ENCODE data around the gene ZNF106.

The ZNF106 gene

DNA sequence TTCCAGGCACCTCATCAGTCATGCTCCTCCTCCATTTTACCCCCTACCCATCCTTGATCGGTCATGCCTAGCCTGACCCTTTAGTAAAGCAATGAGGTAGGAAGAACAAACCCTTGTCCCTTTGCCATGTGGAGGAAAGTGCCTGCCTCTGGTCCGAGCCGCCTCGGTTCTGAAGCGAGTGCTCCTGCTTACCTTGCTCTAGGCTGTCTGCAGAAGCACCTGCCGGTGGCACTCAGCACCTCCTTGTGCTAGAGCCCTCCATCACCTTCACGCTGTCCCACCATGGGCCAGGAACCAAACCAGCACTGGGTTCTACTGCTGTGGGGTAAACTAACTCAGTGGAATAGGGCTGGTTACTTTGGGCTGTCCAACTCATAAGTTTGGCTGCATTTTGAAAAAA lies 79.1 kb downstream of the ZNF106 start:
- no peak overlapping the region for H3K4me3 ChIP-seq (ENCODE audit: low read depth, low read length)
- H3K36me3 ChIP-seq (replicated peaks), result peaks cover 21% of the 10 kb centered on the region
- no peak for DNase-seq
- no peaks in the 10 kb centered on the region for H3K27me3 ChIP-seq (replicated peaks)
- H3K27ac ChIP-seq, result no peak overlapping the region
- TF ChIP-seq, protein P1, sequence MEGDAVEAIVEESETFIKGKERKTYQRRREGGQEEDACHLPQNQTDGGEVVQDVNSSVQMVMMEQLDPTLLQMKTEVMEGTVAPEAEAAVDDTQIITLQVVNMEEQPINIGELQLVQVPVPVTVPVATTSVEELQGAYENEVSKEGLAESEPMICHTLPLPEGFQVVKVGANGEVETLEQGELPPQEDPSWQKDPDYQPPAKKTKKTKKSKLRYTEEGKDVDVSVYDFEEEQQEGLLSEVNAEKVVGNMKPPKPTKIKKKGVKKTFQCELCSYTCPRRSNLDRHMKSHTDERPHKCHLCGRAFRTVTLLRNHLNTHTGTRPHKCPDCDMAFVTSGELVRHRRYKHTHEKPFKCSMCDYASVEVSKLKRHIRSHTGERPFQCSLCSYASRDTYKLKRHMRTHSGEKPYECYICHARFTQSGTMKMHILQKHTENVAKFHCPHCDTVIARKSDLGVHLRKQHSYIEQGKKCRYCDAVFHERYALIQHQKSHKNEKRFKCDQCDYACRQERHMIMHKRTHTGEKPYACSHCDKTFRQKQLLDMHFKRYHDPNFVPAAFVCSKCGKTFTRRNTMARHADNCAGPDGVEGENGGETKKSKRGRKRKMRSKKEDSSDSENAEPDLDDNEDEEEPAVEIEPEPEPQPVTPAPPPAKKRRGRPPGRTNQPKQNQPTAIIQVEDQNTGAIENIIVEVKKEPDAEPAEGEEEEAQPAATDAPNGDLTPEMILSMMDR (IDR thresholded peaks at IDR 0.05; ENCODE audit: low read depth, low read length, missing control alignments), result no peak
- in situ Hi-C loops (cut with HindIII; ENCODE audit: low pct_ligation_motif_present, low sequenced_read_pairs), result no loop called here

DNA sequence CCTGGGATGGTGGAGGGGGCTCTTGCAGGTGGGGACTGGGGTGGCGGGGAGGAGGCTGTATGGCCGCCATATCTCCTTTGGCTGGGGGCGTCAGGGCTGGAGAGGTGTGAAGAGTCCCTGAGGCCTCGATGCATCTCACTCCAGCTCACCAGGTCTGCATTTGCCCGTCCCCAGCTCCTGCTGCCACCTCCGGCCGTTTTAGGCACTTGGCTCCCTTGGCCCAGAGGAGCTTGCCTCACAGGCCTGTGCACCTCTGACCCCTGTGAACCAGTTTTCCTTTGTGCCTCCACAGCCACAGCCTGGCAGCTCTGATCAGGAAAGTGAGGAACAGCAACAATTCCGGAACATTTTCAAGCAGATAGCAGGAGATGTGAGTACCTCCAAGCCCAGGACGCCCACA lies 81.9 kb downstream of the ZNF106 start:
- in situ Hi-C loops (cut with HindIII; ENCODE audit: low pct_ligation_motif_present, low sequenced_read_pairs), result no loop called here
- Histone ChIP-seq H3K27me3 (replicated peaks) (no peaks in the 10 kb centered on the region), H3K4me3 (ENCODE audit: low read depth, low read length) (no peak overlapping the region), H3K36me3 (replicated peaks) (peaks cover 12% of the 10 kb centered on the region), H3K27ac (no peak overlapping the region)
- DNase-seq, result no peak
- TF ChIP-seq, protein P1 (IDR thresholded peaks at IDR 0.05; ENCODE audit: low read depth, low read length, missing control alignments), result no peak

DNA sequence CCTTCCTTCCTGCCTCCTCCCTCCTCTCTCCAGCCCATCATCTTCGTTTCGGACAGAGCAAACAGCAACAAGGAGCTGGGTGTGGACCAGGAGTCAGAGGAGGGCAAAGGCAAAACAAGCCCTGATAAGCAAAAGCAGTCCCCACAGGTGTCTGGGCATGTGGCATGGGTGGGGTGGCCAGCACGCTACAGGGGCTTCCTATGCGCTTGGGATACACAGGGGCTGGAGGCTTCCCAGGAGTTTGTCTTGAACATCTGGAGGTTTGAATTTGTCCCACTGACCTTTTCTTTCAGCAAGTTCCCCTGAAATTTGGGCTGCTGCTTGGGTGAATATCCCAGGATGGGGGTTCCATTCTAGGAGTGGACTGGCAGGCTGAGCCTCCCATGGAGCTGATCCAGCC lies 82.8 kb downstream of the ZNF106 start:
- no peak overlapping the region for H3K4me3 ChIP-seq (ENCODE audit: low read depth, low read length)
- TF ChIP-seq, protein P1 (IDR thresholded peaks at IDR 0.05; ENCODE audit: low read depth, low read length, missing control alignments), result no peak
- in situ Hi-C loops (cut with HindIII; ENCODE audit: low pct_ligation_motif_present, low sequenced_read_pairs), result no loop called here
- no peak overlapping the region for H3K27ac ChIP-seq
- no peaks in the 10 kb centered on the region for H3K27me3 ChIP-seq (replicated peaks)
- no peak for DNase-seq
- peaks cover 12% of the 10 kb centered on the region for H3K36me3 ChIP-seq (replicated peaks)

DNA sequence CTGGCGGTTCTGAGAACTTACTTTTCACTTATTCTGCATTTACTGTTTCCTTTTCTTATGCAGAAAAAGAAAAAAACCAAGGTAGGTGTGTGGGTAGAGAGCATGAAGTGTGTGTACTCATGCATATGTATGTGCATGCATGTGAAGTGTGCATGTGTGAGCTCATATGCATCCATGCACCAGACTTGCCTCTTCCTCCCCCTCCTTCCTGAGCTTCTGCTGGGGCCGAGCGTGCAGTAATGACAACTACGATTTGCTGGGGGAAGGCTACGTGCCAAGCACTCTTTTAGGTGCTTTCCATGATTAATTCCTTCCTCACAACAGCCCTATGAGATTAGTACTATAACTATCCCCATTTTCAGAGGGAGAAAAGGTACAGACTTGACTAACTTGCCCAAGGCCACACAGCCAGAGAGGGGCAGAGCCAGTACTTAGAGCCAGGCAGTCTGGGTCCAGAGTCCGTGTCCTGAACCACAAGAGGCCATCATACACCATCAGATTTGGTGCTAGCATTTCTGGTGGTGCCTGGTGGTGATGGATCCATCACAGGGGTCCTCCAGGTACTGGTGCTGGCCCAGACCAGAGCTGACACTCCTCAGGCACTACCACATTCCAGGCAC lies 85.0 kb downstream of the ZNF106 start:
- in situ Hi-C loops (cut with HindIII; ENCODE audit: low pct_ligation_motif_present, low sequenced_read_pairs), result no loop called here
- TF ChIP-seq, protein P1 (IDR thresholded peaks at IDR 0.05; ENCODE audit: low read depth, low read length, missing control alignments), result no peak
- Histone ChIP-seq H3K4me3 (ENCODE audit: low read depth, low read length) (no peak overlapping the region), H3K27me3 (replicated peaks) (no peaks in the 10 kb centered on the region), H3K36me3 (replicated peaks) (peaks cover 3% of the 10 kb centered on the region), H3K27ac (no peak overlapping the region)
- DNase-seq, result no peak

DNA sequence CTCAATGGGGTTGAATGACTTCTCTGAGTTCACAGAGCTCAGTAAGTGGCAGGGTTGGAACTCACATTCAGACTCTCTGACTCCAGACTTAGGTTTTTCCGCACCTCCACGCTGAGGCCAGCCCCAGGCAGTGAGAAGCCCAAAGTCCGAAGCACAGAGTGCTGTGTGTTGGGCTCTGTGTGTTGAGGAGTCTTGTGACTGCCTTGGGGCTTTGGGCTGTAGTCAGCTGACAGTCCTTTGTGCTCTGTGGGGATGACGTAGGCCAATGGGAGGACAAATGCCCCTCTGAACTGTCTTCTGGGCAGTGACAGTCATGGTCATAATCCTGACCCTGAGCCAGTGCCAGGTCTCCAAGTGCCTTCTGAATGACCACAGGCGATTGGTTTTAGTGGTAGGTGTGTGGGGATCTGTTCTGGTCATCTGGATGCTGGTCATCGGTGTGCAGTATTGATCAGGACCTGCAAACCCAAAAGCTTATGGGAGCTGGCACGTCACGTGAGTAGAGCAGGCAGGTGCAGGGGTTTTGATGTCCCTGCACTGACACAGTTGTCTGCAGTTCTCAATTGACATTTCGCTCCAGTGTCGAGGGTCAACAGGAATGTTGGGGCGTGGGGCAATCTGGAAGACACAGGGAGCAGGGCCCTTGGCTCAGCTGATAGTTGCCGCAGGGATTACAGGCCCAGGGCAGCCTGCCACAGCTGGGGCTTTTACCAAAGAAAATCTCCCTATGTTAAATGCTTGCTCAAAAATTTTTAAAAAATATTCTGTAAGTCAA lies 86.3 kb downstream of the ZNF106 start:
- in situ Hi-C loops (cut with HindIII; ENCODE audit: low pct_ligation_motif_present, low sequenced_read_pairs), result no loop called here
- Histone ChIP-seq H3K27me3 (replicated peaks) (no peaks in the 10 kb centered on the region), H3K27ac (no peak overlapping the region), H3K4me3 (ENCODE audit: low read depth, low read length) (no peak overlapping the region), H3K36me3 (replicated peaks) (no peaks in the 10 kb centered on the region)
- DNase-seq, result no peak
- TF ChIP-seq, protein P1 (IDR thresholded peaks at IDR 0.05; ENCODE audit: low read depth, low read length, missing control alignments), result no peak
